Progenitor cell of endocrine pancreas (in vitro differentiated cells): ENCODE results near the gene CYP27B1. TPM values are rescaled to one million over a fixed set of nuclear protein-coding genes. Genes with fewer than 3 reads are reported as not detected.
A peak's percentile ranks its signal among the peaks of the same experiment; 100 is the strongest.

ENCODE experiments used
- DNase-seq: peaks from one replicate; pipeline ENCODE4 v3.0.0; 2021; ENCODE audit warnings: low spot score; ENCODE audit not compliant: unreplicated experiment
- H3K27ac Mint-ChIP-seq: 2 replicates; pipeline ENCODE4 v1.8.0; 2021; ENCODE audit warnings: mild to moderate bottlenecking, moderate library complexity, mixed read lengths
- H3K27me3 Mint-ChIP-seq: 2 replicates; pipeline ENCODE4 v1.8.0; 2021; ENCODE audit warnings: mixed read lengths
- H3K36me3 Mint-ChIP-seq: 2 replicates; pipeline ENCODE4 v1.8.0; 2022; ENCODE audit warnings: mixed read lengths; ENCODE audit not compliant: insufficient read depth
- H3K4me1 Mint-ChIP-seq: 2 replicates; pipeline ENCODE4 v1.8.0; 2021; ENCODE audit warnings: low read depth, mixed read lengths
- H3K4me3 Mint-ChIP-seq: 2 replicates; pipeline ENCODE4 v1.8.0; 2021; ENCODE audit warnings: low read depth, mild to moderate bottlenecking, moderate library complexity, mixed read lengths
- H3K9me3 Mint-ChIP-seq: 2 replicates; pipeline ENCODE4 v1.8.0; 2021; ENCODE audit warnings: low read depth, mixed read lengths
- CTCF ChIP-seq: fragments of 200-600 bp; sonication (generic); IDR thresholded peaks from one replicate; pipeline ENCODE4 v1.5.0; 2021; ENCODE audit warnings: antibody characterized with exemption, mild to moderate bottlenecking; ENCODE audit not compliant: unreplicated experiment
- total RNA-seq: library from RNA; stranded (reverse); gene quantifications from 2 replicates; pipeline ENCODE4 v1.2.1, GENCODE V29; 2021

Gene CYP27B1
- total RNA-seq, 1 donor from 2014 or later = 2.0 TPM

GRCh38 chr12:57739387-57739786 lies 27.5 kb downstream of the CYP27B1 start:
- Mint-ChIP-seq H3K4me3 (peak overlapping the region; percentile 65), H3K27me3 (peaks cover 74% of the 10 kb centered on the region), H3K36me3 (no peaks in the 10 kb centered on the region), H3K4me1 (peaks cover 21% of the 10 kb centered on the region), H3K9me3 (no peaks in the 10 kb centered on the region), H3K27ac (no peak overlapping the region)
- TF ChIP-seq CTCF = no peak
- DNase-seq = no peak

- Mint-ChIP-seq H3K27ac (no peak within 1 kb of the TSS), H3K4me1 (peaks cover 21% of the 10 kb centered on the region), H3K27me3 (peaks cover 75% of the 10 kb centered on the region), H3K36me3 (no peaks in the 10 kb centered on the region), H3K4me3 (peak within 1 kb of the TSS; percentile 65), H3K9me3 (no peaks in the 10 kb centered on the region)
- no peak for DNase-seq
- no peak for TF ChIP-seq CTCF
These were observed 28.1 kb downstream of the CYP27B1 start, which contains the start of gene AGAP2 for GRCh38 chr12:57738661-57739237. Gene AGAP2 (minus strand): TSS chr12:57738742. CDS start chr12:57738246, 496 bp downstream.

- peaks cover 21% of the 10 kb centered on the region for H3K4me1 Mint-ChIP-seq
- no peaks in the 10 kb centered on the region for H3K9me3 Mint-ChIP-seq
- peaks cover 78% of the 10 kb centered on the region for H3K27me3 Mint-ChIP-seq
- no peak for DNase-seq
- H3K27ac Mint-ChIP-seq = no peak overlapping the region
- peak; percentile 31 for TF ChIP-seq CTCF
- H3K4me3 Mint-ChIP-seq = no peak overlapping the region
- H3K36me3 Mint-ChIP-seq = no peaks in the 10 kb centered on the region
These were observed 29.1 kb downstream of the CYP27B1 start for GRCh38 chr12:57737467-57738460.

- H3K9me3 Mint-ChIP-seq = no peaks in the 10 kb centered on the region
- no peak for TF ChIP-seq CTCF
- H3K4me1 Mint-ChIP-seq = peaks cover 21% of the 10 kb centered on the region
- H3K4me3 Mint-ChIP-seq = peak overlapping the region; percentile 59
- no peak overlapping the region for H3K27ac Mint-ChIP-seq
- H3K36me3 Mint-ChIP-seq = no peaks in the 10 kb centered on the region
- DNase-seq = no peak
- peaks cover 80% of the 10 kb centered on the region for H3K27me3 Mint-ChIP-seq
These were observed 30.0 kb downstream of the CYP27B1 start for GRCh38 chr12:57736741-57737466.
